Suppressor macrophage treated with lipopolysaccharide for 4 hours (primary cell): ENCODE data around the gene SYCP2L.
"Not testable (repeated sequence)": the region's sequence is repeated elsewhere in the genome, so short reads cannot be mapped to it uniquely, and the experiment has no call there.

Source experiments
- DNase-seq: peaks from one replicate; pipeline ENCODE4 v3.0.0-alpha.2; 2020

SYCP2L gene

GRCh38 chr6:10960171-10960570, 73.3 kb downstream of the SYCP2L start:
- DNase-seq, result no peak

GRCh38 chr6:10961837-10962236, 75.0 kb downstream of the SYCP2L start:
- DNase-seq, result no peak

GRCh38 chr6:10962673-10963072, 75.8 kb downstream of the SYCP2L start:
- peak; percentile 50 for DNase-seq

DNA sequence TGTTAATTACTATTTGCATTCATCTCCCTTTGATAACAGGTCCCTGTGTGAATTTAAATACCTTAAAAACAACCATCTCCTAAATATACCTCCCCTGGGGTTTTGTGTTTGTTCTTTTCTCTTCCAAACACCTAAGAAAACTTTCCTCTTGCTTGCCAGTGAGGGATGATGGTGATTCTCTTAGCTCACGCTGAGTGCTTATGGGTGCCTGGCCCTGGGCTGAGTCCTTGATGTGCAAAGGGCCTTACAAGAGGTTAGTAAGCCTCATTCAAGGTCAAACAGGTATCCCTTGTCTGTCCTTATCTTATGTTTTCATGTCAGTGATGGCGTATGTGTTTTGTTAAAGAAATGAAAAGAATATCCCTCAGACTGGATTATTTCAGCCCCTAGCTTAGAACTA, 76.3 kb downstream of the SYCP2L start:
- DNase-seq, result no peak

DNA sequence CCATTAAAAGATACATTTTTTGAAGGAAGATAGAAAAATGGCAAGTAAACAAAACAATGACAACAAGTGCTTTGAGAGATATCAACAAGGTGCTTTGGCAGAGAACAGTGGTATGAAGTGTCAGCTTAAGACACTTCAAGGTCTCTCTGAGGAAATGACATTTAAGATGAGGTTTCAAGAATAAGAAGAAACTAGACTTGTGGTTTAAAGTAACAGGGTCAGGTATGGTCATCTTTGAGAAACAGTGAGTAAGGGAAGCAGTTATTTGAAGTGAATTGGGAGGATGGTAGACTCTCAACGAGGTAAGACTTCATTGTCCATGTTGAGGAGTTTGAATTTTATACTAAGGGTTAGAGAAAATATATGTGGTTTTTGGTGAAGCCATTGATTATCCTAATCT, 77.8 kb downstream of the SYCP2L start:
- no peak for DNase-seq

DNA sequence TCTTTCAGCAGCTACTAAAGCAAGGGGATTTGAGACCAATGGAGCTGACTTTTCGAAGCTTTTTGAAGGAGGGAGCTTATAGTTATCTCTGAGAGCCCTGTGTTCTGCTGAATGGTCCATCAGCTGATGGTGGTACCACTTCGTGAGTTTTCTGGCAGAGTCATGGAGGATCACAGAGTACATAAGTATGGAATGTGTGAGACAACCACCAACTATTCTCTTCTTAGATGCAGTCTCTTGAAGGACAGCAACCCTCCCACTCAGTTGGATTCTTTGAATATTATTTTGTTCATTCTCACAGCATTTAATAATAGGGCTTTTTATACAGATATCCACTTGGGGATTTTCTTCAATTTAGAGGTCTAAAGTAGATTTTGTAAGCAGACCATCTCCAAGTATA, 81.9 kb downstream of the SYCP2L start:
- DNase-seq, result no peak

DNA sequence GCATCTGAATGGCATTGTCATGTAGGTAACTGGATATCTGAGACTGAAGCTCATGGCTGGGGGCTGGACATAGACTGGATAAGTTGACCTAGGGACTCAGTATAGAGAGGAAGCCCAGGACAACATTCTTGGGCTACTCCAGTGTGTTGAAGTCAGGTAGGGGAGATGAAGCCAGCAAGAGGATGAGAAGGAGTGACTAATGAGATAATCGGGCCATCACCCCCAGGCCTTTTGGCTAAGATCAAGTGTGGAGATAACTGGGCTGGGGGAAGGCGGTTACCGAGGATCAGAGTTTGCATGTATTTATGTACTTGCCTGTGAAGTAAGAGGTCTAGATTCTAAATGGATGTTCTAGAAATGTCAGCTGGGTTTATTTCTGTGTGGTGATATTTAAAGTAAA, 83.9 kb downstream of the SYCP2L start:
- no peak for DNase-seq

- DNase-seq, result no peak
Measured at GRCh38 chr6:10972196-10972595, 85.3 kb downstream of the SYCP2L start.

GRCh38 chr6:10976571-10976970, 89.7 kb downstream of the SYCP2L start:
- no peak for DNase-seq

DNA sequence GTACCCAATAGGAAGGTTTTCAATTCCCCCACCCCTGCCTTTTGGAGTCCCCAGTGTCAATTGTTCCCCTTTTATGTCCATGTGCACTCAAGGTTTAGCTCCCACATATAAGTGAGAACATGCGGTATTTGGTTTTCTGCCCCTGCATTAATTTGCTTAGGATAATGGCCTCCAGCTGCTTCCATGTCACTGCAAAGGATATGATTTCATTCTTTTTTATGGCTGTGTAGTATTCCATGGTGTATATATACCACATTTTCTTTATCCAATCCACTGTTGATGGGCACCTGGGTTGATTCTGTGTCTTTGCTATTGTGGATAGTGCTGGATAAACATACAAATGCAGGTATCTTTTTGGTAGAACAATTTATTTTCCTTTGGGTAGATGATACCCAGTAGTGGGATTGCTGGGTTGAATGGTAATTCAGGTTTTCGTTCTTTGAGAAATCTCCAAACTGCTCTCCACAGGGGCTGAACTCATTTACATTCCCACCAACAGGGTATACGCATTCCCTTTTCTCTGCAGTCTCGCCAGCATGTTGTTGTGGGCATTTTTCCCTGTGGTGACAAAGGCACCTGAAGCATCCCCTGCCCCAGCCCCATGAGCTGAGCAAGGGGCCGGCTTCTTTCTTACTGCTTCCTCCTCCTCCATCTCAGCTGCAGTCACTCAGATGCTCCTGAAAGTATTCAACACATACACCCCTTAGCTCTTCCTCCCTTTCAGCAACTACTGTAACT, 90.5 kb downstream of the SYCP2L start:
- DNase-seq, result no peak

DNA sequence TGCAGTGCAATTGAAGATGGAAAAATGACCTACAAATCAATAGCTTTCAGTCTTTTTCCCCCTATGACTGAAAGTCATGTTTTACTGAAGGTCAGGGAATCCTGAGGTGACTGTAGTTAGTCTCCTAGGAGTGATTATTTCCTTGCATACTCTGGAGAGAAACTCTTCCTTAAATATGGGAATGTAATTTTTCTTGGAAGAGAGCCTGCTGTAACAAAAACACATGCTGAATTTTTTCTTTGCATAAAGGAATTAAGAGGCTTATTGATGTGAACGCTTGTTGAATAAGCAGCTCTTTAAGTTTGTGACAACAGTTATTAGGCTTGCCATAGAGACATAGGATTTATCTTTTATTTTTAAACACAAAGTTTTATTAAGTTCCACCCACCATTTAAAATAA, 92.8 kb downstream of the SYCP2L start:
- no peak for DNase-seq

- DNase-seq, result no peak
Measured at GRCh38 chr6:10981409-10981808, 94.6 kb downstream of the SYCP2L start.

GRCh38 chr6:10984959-10985358, 98.1 kb downstream of the SYCP2L start:
- DNase-seq, result not testable (repeated sequence)

- no peak for DNase-seq
Measured at GRCh38 chr6:10989587-10989986, 102.7 kb downstream of the SYCP2L start.

GRCh38 chr6:10991115-10991514, 104.3 kb downstream of the SYCP2L start:
- DNase-seq, result no peak

GRCh38 chr6:10993896-10994295, 107.0 kb downstream of the SYCP2L start:
- no peak for DNase-seq

- no peak for DNase-seq
Measured at GRCh38 chr6:10995114-10995707, 108.4 kb downstream of the SYCP2L start.

GRCh38 chr6:10999994-11000393, 113.1 kb downstream of the SYCP2L start:
- DNase-seq, result no peak

DNA sequence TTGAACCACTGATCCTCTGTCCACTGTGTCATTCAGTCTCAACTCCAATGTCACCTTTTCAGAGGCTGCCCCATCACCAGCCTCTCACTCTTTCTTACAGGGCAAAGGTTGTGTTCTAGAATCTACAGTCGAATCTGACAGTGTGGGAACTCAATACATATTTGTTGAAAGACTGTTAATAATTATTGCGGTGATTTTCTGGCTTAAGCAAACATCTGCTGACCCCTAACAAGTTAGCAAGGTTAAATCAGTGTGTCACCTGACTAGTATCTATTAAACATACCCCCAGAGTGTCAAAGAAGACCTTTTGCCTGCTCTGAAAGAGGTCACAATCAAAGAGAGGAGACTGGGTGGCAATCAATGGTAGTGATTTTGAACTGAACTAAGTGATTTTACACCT, 115.3 kb downstream of the SYCP2L start:
- DNase-seq, result no peak

- not testable (repeated sequence) for DNase-seq
Measured at GRCh38 chr6:11003297-11003696, 116.4 kb downstream of the SYCP2L start.

DNA sequence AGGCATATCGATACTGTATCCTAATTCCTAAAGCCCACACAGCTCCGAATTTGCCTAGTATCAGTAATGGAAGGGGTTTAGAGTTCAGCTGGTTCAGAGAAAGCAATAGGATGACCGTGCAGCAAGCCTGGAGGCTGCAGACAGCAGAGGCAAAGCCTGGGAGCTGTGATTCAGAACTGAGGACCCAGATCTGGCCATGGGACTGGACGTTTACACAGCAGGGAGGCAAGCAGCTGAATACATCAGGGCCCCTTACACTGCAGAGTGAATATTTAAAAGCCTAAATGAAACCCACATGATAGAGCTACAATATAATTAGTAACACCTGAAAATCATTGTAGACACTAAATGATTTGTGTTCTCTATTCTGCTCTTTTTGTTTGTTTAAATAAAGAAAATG, 119.2 kb downstream of the SYCP2L start:
- DNase-seq, result no peak

GRCh38 chr6:11007715-11008608, 121.1 kb downstream of the SYCP2L start:
- DNase-seq, result no peak

- no peak for DNase-seq
Measured at GRCh38 chr6:11008821-11009220, 122.0 kb downstream of the SYCP2L start.

DNA sequence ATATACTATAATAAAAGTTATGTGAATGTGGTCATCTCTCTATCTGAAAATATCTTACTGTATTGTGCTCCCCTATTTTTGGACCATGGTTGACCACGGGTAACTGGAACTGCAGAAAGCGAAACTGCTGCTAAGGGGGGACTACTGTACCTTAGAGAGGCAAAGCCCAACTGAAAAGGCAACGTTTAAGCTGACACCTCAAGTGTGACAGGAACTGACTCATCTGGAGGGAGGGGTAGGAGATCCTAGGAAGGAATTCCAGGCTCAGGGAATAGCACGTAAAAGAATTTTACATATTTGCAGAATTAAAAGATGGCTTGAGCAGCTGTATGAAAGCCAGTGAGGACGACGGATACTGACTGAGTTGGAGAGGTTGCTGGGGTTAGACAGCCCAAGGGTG, 122.5 kb downstream of the SYCP2L start:
- no peak for DNase-seq
